CD4-positive, alpha-beta T cell treated with Interleukin-17A for 4 hours (primary cell): Measurements from ENCODE around the gene SAMD1.
"Not testable (repeated sequence)": the region's sequence is repeated elsewhere in the genome, so short reads cannot be mapped to it uniquely, and the experiment has no call there.

Experiments used
- DNase-seq: peaks from one replicate; pipeline ENCODE4 v3.0.0-alpha.2; 2020; ENCODE audit warnings: mixed read lengths

SAMD1 gene

DNA sequence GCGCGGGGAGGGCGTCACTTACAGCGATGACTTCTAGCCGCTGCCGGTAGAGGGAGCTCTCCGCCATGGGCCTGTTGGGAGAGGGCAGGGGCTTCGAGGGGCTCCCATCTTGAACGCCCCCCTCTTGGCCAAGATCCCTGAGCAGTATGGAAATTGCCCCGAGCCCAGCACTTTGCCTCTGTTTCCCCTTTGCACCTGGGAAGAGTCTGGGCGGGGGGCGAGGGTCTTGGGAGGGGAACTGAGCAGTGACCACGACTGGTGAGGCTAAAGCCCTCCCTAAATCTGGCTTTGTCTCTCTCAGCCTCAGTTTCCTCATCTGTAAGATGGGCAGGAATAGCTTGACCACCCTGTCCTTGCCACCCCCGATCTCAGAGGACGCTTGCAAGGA lies 31.5 kb downstream of the SAMD1 start:
- peak; percentile 67 for DNase-seq

GRCh38 chr19:14058182-14059092 lies 32.1 kb downstream of the SAMD1 start:
- DNase-seq, result no peak

GRCh38 chr19:14056741-14057356 lies 33.7 kb downstream of the SAMD1 start:
- DNase-seq, result no peak

DNA sequence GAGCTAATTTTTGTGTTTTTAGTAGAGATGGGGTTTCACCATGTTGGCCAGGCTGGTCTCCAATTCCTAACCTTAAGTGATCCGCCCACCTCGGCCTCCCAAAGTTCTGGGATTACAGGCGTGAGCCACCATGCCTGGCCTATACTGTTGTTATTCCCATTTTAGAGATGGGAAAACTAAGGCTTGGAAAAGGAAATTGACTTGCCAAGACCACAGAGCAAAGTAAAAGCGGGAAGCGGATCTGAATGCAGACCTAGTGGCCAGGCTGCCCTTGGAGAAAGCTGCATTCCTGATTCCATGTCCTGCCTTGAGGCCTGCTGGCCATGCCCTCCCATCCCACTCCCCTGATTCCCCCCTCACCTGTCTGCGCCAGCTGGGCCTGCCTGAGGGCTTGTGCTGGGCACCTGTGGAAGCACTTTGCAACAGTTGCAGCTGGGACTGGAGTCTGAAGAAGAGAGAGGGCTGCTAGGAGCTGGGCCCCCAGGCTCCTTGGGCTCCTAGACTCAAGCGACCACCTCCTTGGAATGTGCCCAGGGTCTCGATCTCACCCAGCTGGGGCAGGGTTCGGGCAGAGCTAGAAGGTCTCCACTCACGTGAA lies 34.4 kb downstream of the SAMD1 start:
- DNase-seq, result no peak

GRCh38 chr19:14055396-14055795 lies 35.2 kb downstream of the SAMD1 start:
- DNase-seq, result no peak

GRCh38 chr19:14054721-14055120 lies 35.8 kb downstream of the SAMD1 start:
- DNase-seq, result no peak

DNA sequence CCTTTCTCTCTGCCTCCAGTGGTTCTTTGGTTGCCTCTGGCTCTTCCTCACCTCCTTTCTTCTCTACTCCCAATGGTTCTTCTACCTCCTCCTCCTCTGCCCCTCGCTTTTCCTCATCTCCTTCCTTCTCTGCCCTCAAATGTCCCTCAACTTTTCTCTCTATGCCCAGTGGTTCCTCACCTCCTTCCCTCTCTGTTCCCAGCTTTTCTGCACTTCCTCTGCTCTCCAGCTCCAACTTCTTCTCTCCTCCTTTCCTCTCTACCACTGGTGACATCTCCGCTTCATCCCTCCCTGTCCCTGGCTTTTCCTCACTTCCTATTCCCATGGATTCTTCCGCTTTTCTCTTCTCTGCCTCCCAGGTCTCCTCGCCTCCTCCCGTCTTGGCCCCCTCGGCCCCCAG lies 36.5 kb downstream of the SAMD1 start:
- DNase-seq, result no peak

DNA sequence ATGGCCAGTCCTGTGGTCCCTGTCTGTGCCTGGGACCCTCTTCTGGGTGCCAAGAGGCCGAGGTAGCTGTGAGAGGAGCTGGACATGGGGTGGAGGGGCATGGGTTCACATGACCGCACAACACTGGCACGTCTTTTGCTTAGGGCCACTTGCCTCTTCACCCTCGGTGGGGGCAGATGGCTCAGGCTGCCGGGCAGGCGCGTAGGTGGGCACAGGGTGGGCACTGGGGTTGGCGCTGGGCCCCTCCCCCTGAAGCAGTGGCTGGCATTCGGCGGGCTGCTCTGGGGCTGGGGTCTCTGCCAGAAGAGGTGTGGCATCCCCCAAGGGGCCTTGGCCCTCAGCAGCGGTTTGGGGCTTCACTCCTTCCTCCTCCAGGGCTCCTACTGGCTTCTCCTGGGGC lies 37.1 kb downstream of the SAMD1 start:
- no peak for DNase-seq

DNA sequence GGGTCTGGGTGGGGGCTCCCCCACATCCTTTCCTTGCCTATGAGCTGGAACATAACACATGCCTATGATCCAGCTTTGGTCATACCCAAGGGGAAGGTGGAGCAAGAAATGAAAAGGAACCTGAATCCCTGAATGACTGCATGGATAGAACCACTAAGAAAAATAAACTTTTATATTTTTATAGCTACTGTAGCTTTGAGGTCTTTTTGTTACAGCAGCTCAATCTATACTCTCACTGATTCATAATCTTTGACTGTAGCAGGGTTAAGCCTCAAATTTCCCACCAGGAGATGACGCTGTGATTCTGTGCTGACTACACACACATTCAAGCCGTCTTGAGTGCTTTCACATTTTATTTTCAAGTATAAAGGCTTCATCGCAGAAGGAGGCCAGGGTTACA lies 37.5 kb downstream of the SAMD1 start:
- no peak for DNase-seq

DNA sequence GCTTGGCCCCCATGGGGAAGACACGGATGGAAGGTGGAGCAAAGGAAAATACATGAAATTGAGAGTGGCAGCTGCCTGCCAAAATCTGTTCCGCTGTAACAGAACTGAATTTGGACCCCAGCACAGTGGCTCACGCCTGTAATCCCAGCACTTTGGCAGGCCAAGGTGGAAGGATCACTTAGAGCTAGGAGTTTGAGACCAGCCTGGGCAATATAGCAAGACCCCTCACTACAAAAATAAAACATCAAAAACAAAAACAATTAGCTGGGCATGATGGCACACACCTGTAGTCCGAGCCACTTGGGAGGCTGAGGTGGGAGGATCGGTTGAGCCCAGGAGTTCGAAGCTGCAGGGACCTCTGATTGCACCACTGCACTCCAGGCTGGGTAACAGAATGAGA lies 38.1 kb downstream of the SAMD1 start:
- DNase-seq, result no peak

GRCh38 chr19:14051980-14052379 lies 38.6 kb downstream of the SAMD1 start:
- no peak for DNase-seq

DNA sequence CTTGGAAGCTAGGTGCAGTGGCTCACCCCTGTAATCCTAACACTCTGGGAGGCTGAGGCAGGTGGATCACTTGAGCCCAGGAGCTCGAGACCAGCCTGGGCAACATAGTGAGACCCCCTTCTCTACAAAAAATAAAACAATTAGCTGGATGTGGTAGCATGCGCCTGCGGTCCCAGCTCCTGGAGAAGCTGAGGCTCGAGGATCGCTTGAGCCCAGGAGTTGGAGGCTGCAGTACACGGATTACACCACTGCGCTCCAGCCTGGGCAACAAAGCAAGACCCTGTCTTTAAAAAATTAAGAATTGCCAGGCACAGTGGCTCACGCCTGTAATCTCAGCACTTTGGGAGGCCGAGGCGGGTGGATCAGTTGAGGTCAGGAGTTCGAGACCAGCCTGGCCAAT lies 39.6 kb downstream of the SAMD1 start:
- DNase-seq, result not testable (repeated sequence)

- DNase-seq, result no peak
These were observed 40.0 kb downstream of the SAMD1 start for GRCh38 chr19:14050512-14050911.

GRCh38 chr19:14048443-14049153 lies 42.0 kb downstream of the SAMD1 start:
- DNase-seq, result peak; percentile 84

GRCh38 chr19:14047866-14048265 lies 42.7 kb downstream of the SAMD1 start:
- not testable (repeated sequence) for DNase-seq

- peak; percentile 54 for DNase-seq
These were observed 47.6 kb downstream of the SAMD1 start for GRCh38 chr19:14042659-14043608.

GRCh38 chr19:14039181-14039580 lies 51.4 kb downstream of the SAMD1 start:
- DNase-seq, result no peak
